A673 (cell line): ENCODE data around the gene WSB2.

Experiments
- EZH2 ChIP-seq: fragments of 200-600 bp; sonication (generic); IDR thresholded peaks from 2 replicates; pipeline ENCODE4 v1.6.1; 2017; ENCODE audit warnings: borderline replicate concordance, low read depth, mild to moderate bottlenecking, mixed read lengths, antibody characterized with exemption, low read length; ENCODE audit not compliant: poor library complexity, severe bottlenecking
- TF ChIP-seq, protein P1 (sequence below): fragments of 300-800, 200-600 bp; sonication (generic); conservative IDR thresholded peaks from 2 replicates; pipeline ENCODE4 v1.5.1; 2017; ENCODE audit warnings: low read depth, mild to moderate bottlenecking, antibody characterized with exemption, low read length, moderate library complexity, mixed read lengths

DNA sequence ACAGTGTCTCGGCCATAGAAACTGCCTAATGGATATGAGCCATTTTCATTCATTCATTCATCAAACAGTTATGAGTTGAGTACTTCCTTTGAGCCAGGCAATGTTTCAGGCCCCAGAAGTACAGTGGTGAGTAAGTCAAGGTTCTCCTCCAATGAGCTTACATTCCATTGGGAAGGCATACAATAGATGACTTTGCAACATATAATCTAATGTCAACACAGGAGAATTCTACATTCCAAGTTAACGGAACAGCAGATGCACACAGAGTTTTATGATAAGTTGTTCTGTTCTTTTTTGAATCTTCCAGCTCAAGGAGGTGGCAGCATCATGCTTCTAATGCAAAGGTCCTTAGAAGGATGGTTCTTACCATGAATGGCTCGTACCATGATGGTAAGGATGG is 47.7 kb downstream of the WSB2 start:
- TF ChIP-seq, protein P1, sequence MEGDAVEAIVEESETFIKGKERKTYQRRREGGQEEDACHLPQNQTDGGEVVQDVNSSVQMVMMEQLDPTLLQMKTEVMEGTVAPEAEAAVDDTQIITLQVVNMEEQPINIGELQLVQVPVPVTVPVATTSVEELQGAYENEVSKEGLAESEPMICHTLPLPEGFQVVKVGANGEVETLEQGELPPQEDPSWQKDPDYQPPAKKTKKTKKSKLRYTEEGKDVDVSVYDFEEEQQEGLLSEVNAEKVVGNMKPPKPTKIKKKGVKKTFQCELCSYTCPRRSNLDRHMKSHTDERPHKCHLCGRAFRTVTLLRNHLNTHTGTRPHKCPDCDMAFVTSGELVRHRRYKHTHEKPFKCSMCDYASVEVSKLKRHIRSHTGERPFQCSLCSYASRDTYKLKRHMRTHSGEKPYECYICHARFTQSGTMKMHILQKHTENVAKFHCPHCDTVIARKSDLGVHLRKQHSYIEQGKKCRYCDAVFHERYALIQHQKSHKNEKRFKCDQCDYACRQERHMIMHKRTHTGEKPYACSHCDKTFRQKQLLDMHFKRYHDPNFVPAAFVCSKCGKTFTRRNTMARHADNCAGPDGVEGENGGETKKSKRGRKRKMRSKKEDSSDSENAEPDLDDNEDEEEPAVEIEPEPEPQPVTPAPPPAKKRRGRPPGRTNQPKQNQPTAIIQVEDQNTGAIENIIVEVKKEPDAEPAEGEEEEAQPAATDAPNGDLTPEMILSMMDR, result no peak
- no peak for TF ChIP-seq EZH2
